GM12878 (cell line): ENCODE measurements around the gene NSL1.

Source experiments
- HDAC6 ChIP-seq: fragments of 200-600 bp; sonication (generic); IDR thresholded peaks from one replicate; pipeline ENCODE4 v1.8.0; 2017; ENCODE audit warnings: antibody characterized with exemption; ENCODE audit not compliant: unreplicated experiment
- RELB ChIP-seq: fragments of 450-650 bp; IDR thresholded peaks from 2 replicates; pipeline ENCODE4 v1.6.1; 2017; ENCODE audit warnings: low read depth, mild to moderate bottlenecking, moderate library complexity

DNA sequence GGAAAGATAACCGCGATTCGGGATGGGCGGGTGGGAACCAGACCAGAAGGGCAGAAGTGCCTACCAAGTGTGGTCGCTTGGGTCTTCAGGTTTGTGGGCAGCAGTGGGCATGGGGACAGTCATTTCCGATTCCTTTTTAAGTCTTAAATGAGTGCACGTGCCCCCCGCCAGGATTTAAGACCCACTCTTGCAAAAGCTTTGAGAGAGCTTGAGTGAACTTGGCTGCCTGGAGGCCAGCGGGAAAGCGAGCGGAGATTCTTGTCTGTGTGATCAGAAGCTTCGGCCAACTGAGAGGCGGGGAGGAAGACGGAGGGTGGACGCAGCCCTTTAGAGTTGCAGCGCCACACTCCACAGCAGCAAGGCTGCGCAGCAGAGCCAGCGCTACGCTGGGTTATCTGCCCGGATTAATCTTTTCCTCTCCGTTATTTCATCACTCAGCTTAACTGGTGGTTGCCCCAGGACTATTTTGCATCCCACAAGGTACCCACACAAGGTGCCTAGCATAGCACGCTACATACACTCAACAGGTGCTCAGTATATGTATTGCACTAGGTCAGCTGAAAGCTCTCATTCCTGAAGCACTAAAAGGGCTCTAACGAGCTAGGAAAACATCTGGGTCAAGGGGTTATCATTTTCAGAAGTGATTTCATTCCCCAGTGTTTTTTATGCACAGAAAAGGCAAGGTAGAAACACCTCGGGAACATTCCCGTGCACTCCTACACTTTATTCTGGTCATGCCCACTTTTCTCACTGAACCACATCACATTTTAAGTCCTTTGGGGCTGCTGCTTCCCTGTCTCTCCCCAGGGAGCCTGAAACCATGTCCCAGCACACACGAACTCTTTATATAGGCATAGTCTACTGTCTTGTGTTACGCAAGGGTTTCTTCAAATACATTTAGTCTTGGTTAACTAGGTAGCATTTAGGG lies 90.4 kb downstream of the NSL1 start:
- TF ChIP-seq HDAC6 (no peak), RELB (no peak)
